HL-60 (cell line): ENCODE measurements around the gene FBXO15.

Experiments
- DNase-seq, 2 experiments: peaks; one replicate each; pipeline ENCODE4 v3.0.0-alpha.2; 2010 to 2020; ENCODE audit warnings: low read depth in 1 of 2, low spot score in 1 of 2
- H3K27ac ChIP-seq: fragments of 250-450 bp; sonication (Bioruptor Pico); replicated peaks from 2 replicates; pipeline ENCODE4 v1.5.1; 2020; ENCODE audit warnings: mild to moderate bottlenecking, moderate library complexity
- H3K27me3 ChIP-seq: fragments of 250-450 bp; sonication (Bioruptor Pico); 2 replicates; pipeline ENCODE4 v1.5.1; 2021; ENCODE audit warnings: mild to moderate bottlenecking, moderate library complexity; ENCODE audit not compliant: insufficient read depth, poor library complexity, severe bottlenecking
- H3K4me3 ChIP-seq: replicated peaks from 2 replicates; pipeline ENCODE4 v1.5.1; 2011; ENCODE audit warnings: mild to moderate bottlenecking, control low read depth, low read length; ENCODE audit not compliant: insufficient read depth
- GABPA ChIP-seq: IDR thresholded peaks from 2 replicates; pipeline ENCODE4 v1.6.1; 2012; ENCODE audit warnings: low read depth
- POLR2AphosphoS5 ChIP-seq: IDR thresholded peaks from 2 replicates; pipeline ENCODE4 v1.6.1; 2012; ENCODE audit warnings: low read depth
- SPI1 ChIP-seq: IDR thresholded peaks from 2 replicates; pipeline ENCODE4 v1.6.1; 2012; ENCODE audit warnings: low read depth, mild to moderate bottlenecking, borderline replicate concordance
- TF ChIP-seq, protein P1 (sequence below): IDR thresholded peaks from one replicate; pipeline ENCODE4 v1.5.1; 2011; ENCODE audit warnings: low read length, control low read depth, inconsistent platforms; ENCODE audit not compliant: insufficient read depth
- TF ChIP-seq, protein P2 (sequence below): IDR thresholded peaks from 2 replicates; pipeline ENCODE4 v1.6.1; 2012; ENCODE audit warnings: low read depth; ENCODE audit not compliant: insufficient replicate concordance

FBXO15 gene

DNA sequence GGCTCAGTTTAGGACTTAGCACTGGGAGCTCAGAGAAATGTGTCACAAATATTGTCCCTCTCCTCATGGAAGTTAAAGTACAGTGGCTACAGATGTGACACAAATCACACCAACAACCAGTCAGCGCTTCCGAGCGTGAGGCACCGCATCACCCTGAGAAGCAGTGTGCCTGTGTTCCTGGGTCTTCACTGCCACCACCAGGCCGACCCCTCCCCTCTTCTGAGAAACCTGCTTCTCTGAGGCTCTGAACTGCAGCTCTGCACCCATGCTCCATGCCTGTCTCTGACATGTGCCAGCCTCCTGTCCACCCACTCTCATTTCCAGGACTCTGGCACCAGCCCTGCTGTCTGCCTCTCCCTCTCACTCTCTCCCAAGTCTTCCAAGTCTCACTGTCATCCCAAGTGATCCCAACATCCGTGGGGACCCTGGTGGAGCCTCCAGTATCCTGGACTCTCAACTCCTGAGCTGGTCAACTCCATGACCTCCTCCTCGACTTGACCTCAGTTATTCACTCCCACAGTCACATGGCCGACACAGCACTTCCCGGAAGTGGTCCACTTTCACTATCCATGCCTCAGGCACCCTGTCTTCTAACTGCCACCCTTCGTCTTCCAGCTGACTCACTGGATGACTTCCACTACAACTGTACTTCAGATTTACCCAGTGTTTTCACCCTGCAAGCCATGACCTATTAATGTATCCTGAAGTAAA lies 73.5 kb downstream of the FBXO15 start:
- no peak for DNase-seq
- Histone ChIP-seq H3K27me3 (no peaks in the 10 kb centered on the region), H3K4me3 (no peak overlapping the region), H3K27ac (no peak overlapping the region)
- TF ChIP-seq, protein P1, sequence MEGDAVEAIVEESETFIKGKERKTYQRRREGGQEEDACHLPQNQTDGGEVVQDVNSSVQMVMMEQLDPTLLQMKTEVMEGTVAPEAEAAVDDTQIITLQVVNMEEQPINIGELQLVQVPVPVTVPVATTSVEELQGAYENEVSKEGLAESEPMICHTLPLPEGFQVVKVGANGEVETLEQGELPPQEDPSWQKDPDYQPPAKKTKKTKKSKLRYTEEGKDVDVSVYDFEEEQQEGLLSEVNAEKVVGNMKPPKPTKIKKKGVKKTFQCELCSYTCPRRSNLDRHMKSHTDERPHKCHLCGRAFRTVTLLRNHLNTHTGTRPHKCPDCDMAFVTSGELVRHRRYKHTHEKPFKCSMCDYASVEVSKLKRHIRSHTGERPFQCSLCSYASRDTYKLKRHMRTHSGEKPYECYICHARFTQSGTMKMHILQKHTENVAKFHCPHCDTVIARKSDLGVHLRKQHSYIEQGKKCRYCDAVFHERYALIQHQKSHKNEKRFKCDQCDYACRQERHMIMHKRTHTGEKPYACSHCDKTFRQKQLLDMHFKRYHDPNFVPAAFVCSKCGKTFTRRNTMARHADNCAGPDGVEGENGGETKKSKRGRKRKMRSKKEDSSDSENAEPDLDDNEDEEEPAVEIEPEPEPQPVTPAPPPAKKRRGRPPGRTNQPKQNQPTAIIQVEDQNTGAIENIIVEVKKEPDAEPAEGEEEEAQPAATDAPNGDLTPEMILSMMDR: no peak
- TF ChIP-seq POLR2AphosphoS5 (no peak), GABPA (no peak), SPI1 (no peak)
- TF ChIP-seq, protein P2, sequence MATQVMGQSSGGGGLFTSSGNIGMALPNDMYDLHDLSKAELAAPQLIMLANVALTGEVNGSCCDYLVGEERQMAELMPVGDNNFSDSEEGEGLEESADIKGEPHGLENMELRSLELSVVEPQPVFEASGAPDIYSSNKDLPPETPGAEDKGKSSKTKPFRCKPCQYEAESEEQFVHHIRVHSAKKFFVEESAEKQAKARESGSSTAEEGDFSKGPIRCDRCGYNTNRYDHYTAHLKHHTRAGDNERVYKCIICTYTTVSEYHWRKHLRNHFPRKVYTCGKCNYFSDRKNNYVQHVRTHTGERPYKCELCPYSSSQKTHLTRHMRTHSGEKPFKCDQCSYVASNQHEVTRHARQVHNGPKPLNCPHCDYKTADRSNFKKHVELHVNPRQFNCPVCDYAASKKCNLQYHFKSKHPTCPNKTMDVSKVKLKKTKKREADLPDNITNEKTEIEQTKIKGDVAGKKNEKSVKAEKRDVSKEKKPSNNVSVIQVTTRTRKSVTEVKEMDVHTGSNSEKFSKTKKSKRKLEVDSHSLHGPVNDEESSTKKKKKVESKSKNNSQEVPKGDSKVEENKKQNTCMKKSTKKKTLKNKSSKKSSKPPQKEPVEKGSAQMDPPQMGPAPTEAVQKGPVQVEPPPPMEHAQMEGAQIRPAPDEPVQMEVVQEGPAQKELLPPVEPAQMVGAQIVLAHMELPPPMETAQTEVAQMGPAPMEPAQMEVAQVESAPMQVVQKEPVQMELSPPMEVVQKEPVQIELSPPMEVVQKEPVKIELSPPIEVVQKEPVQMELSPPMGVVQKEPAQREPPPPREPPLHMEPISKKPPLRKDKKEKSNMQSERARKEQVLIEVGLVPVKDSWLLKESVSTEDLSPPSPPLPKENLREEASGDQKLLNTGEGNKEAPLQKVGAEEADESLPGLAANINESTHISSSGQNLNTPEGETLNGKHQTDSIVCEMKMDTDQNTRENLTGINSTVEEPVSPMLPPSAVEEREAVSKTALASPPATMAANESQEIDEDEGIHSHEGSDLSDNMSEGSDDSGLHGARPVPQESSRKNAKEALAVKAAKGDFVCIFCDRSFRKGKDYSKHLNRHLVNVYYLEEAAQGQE: no peak

DNA sequence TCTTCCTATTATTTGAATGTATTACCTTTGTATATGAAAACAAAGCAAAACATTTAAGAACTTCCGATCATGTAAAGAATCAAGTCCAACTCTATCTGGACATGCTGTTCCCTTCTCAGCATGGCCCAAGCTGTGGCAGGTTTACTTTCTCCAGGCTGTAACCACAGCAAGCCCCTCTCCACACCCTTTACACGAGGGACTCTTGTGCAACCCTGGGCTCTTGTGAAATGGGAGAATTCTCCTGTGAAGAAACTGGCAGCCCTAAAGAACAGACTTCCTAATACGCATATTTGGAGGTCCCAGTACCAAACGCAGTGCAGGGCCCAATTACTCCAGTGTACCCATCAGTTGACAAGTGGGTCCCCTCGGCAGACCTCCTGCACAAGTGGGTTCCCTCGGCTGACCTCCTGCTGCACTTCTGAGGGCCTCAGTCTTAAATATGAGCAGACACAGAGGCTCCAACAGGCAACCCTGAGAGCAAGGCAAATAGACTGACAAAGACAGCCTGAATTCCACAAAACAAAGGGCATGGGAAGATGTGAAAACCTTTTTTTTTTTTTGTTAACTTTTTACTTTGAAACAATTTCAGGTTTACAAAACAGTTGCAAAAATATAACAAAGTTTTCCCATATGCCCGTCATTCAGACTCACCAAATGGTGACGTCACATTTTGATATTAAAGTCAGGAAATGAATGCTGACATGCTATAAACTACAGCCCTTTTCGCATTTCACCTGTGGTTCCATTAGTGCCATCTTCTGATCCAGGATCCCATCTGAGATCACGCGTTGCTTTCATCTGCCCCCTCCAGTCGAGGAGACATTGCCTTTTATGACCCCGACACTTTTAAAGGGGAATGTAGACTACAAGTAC lies 78.2 kb downstream of the FBXO15 start:
- H3K4me3 ChIP-seq: no peak overlapping the region
- no peaks in the 10 kb centered on the region for H3K27me3 ChIP-seq
- DNase-seq: peak; percentile 57 to 93
- 0 out of 2 replicates have a peak, but pooled peaks have one; percentile 11 for TF ChIP-seq SPI1
- TF ChIP-seq, protein P2: no peak
- no peak overlapping the region for H3K27ac ChIP-seq

DNA sequence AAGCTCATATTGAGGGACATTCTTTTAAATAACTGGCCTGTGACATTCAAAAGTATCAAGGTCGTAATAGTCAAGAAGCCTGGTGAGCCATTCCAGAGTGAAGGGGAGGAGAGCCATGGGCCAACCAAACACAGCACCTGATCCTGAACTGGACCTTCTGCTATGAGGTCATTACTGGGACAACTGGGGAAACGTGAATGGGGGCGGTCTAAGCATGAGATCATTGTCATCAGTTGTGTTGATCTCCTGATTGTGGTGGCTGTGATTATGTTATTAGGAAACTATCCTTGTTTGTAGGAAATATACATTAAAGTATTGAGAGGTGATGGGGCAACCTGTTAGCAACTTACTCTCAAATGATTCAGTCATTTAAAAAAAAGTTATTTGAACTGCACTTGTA lies 79.3 kb downstream of the FBXO15 start:
- TF ChIP-seq, protein P2: no peak
- no peak for TF ChIP-seq POLR2AphosphoS5
- TF ChIP-seq, protein P1: no peak
- no peak for TF ChIP-seq SPI1
- no peak for TF ChIP-seq GABPA
- Histone ChIP-seq H3K27me3 (no peaks in the 10 kb centered on the region), H3K27ac (no peak overlapping the region), H3K4me3 (no peak overlapping the region)
- DNase-seq: no peak
